Gastrocnemius medialis (tissue), 4 donors: ENCODE data around the gene TRPC4.

Experiments
- CTCF ChIP-seq, 5 experiments: fragments of 450-650 bp in 3 of 5; fragments of 200-600 bp in 2 of 5; sonication (generic) in 2 of 5; IDR thresholded peaks in 4 of 5; conservative IDR thresholded peaks in 1 of 5; 1 replicate in 4 of 5; 2 replicates in 1 of 5; pipeline ENCODE4 v1.5.1; 2016 to 2019; ENCODE audit warnings: antibody characterized with exemption in 5 of 5, mild to moderate bottlenecking in 3 of 5, moderate library complexity in 3 of 5
- POLR2A ChIP-seq, 2 donors: fragments of 450-650 bp; IDR thresholded peaks; one replicate each; pipeline ENCODE4 v1.6.1; 2017; ENCODE audit warnings: antibody characterized with exemption in 2 of 2, mild to moderate bottlenecking in 2 of 2, moderate library complexity in 2 of 2

- TF ChIP-seq CTCF (IDR thresholded peaks at IDR 0.05 in 4 of 5, conservative IDR thresholded peaks at IDR 0.05 in 1 of 5) (no peak), POLR2A (IDR thresholded peaks at IDR 0.05) (no peak)
Measured at GRCh38 chr13:37615276-37615675, 254.3 kb downstream of the TRPC4 start.
